ENCODE measurements around the gene MRC2. TPM values are rescaled to one million over a fixed set of nuclear protein-coding genes. Genes with fewer than 3 reads are reported as not detected.
A peak's percentile ranks its signal among the peaks of the same experiment; 100 is the strongest.

MRC2 gene
- total and polyA plus RNA-seq, 2 experiments from 2014 or later = 222 to 756 TPM

DNA sequence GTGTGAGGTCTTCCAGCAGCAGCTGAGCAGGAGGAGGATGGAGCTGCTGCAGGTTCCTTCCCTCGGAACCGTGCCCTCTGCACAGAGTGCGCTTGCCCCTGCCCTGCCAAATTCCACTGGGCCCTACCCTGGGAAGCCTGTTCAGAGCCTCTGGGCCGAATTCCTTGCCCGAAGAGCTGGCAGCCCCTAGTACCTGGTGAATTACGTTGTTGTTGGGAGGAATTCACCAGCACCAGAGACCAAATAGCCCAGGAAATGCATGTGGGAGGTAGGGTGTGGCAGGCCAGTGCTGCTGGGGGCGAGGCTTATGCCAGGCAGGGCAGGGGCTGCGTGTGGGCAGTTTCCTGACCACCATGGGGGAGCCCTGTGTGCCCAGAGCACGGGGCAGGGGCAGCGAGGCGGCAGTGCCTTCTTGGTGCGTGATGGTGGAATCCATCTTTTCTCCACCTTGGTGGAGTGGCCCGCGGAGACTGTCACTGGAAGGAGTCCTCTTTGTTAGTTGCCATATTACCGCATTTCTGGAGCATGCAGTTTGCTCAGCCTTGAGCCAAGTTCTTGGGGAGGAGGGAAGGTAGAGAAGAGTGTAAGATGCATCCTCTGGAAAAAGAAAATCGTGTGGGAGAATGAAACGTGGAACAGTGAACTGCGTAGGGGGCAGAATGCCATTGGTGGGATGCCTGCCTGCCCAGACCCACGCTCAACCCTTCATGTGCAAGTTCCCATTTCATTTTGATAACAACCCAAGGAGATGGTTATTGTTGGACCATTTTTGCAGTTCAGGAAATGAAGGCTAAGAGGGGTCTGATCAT, 2.3 kb downstream of the MRC2 start:
- Histone ChIP-seq H3K9me3 (ENCODE audit: low read depth) (no peaks in the 10 kb centered on the region), H3K27ac (peak overlapping the region; percentile 98), H3K4me3 (peak overlapping the region; percentile 88), H3F3A (ENCODE audit: insufficient read depth) (peaks cover 28% of the 10 kb centered on the region), H3K4me2 (ENCODE audit: unreplicated experiment) (peak overlapping the region; percentile 98), H3K36me3 (ENCODE audit: low read depth) (0 out of 2 replicates have a peak, but pooled peaks cover 4% of the 10 kb centered on the region), H3K9ac (peak overlapping the region; percentile 95), H3K79me2 (ENCODE audit: insufficient read depth) (peaks cover 84% of the 10 kb centered on the region), H4K20me1 (ENCODE audit: insufficient read depth) (no peaks in the 10 kb centered on the region; the same call in 1 of the 2 replicates), H3K9me2 (ENCODE audit: insufficient read depth) (no peaks in the 10 kb centered on the region), H3K27me3 (replicated peaks; ENCODE audit: insufficient read depth) (no peaks in the 10 kb centered on the region), H3K4me1 (ENCODE audit: insufficient read depth) (peaks cover 36% of the 10 kb centered on the region), H2AFZ (no peak overlapping the region)
- peak; percentile 56 for DNase-seq
- 15 to 21% methylated on average over 19 of the region's 19 CpGs for WGBS, 2 experiments (ENCODE audit: low coverage in 1 of 2, low lambda C conversion rate in 2 of 2, missing lambda C conversion rate in 2 of 2)
- in situ Hi-C loops (cut with MboI) = no loop called here
- no peak for TF ChIP-seq EZH2 (IDR thresholded peaks at IDR 0.05; ENCODE audit: insufficient read depth, poor library complexity, severe bottlenecking)
- TF ChIP-seq EZH2phosphoT487 (IDR thresholded peaks at IDR 0.05; ENCODE audit: insufficient read depth, low read depth) = no peak

DNA sequence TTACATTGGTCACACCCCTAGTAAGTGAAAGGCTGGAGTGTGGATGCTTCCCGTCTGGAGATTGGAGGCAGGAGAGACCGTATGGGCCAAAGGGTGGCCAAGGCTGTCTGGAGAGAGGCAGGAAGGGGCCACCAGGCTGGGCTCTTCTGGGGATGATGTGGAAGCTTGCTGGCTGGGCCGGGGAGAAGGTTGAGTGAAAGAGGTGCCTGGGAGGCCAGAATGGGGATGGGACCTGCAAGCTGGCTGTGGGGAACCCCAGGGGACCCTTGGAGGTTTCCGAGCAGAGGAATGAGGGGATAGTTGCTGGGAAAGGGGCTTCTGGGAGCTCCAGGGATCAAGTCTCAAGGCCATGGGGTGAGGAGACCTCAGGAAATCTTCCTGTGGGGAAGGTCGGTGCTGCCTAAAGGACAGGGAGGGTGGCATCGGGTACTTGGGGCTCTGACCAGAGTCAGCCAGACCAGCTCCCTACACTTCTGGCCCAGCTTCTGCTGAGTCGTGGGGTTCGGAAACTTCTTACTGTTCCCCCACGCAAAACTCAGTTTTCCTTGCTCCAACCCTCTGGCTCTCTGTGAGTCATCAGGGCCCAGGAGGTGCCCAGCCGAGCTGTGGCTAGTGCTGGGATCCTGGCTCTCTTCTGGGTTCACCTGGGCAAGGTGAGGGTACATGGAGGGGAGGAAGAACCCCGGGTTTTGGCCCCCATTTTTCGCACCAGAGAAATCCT, 3.1 kb downstream of the MRC2 start:
- Histone ChIP-seq H4K20me1 (ENCODE audit: insufficient read depth) (no peaks in the 10 kb centered on the region; the same call in 1 of the 2 replicates), H3K4me3 (peak overlapping the region; percentile 88), H3K36me3 (ENCODE audit: low read depth) (peaks cover 8% of the 10 kb centered on the region; the same call in 1 of the 2 replicates), H3K27me3 (replicated peaks; ENCODE audit: insufficient read depth) (no peaks in the 10 kb centered on the region), H2AFZ (no peak overlapping the region), H3K4me1 (ENCODE audit: insufficient read depth) (peaks cover 36% of the 10 kb centered on the region), H3K27ac (peak overlapping the region; percentile 98), H3K9ac (peak overlapping the region; percentile 95), H3K9me3 (ENCODE audit: low read depth) (no peaks in the 10 kb centered on the region), H3K79me2 (ENCODE audit: insufficient read depth) (peaks cover 88% of the 10 kb centered on the region), H3K9me2 (ENCODE audit: insufficient read depth) (no peaks in the 10 kb centered on the region), H3F3A (ENCODE audit: insufficient read depth) (peaks cover 28% of the 10 kb centered on the region), H3K4me2 (ENCODE audit: unreplicated experiment) (peak overlapping the region; percentile 98)
- in situ Hi-C loops (cut with MboI) = no loop called here
- DNase-seq = peak; percentile 81
- 39 to 49% methylated on average over 12 of the region's 12 CpGs for WGBS, 2 experiments (ENCODE audit: low coverage in 1 of 2, low lambda C conversion rate in 2 of 2, missing lambda C conversion rate in 2 of 2)
- TF ChIP-seq EZH2phosphoT487 (IDR thresholded peaks at IDR 0.05; ENCODE audit: insufficient read depth, low read depth) (no peak), EZH2 (IDR thresholded peaks at IDR 0.05; ENCODE audit: insufficient read depth, poor library complexity, severe bottlenecking) (no peak)

DNA sequence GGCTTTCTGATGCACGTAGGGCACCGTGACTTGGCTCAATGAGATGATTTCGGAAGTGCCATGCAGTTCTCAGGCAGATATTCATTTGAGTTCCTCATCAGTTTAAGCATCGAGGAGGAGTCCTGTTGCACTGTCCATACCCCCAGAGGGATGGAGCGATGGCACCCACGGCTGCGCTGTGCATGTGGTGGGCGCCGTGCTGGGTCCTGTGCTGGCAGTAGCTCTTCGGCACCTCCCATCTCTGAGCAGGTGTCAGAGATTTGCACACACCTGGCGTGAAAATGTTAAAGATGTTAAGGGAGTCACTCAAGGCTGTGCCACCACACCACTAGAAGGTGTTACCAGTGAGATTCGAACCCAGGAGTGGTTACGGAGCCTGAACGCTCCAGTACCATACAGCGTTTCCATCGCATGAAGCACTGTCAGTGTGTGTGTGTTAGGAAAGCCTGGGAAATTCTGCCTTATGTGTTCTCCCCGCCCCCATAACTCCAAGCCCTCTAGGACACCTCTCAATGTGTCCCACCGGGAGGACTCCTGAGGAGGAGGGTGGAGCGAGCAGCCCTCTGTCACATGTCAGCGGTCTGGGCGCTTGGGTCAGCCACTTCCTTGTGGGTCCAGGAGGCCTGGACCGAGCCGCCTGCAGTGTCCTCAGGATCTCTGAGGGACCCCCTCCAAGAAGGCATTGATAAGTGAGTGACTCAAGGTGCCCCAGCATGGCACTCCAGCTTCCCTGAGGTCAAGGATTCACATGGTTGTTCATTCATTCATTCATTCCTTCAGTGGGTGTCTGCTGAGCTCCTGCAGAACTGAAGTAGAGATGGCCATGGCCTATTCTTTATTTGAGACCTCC, 3.8 kb downstream of the MRC2 start:
- Histone ChIP-seq H3K4me3 (peak overlapping the region; percentile 88), H3K9ac (peak overlapping the region; percentile 95), H3K36me3 (ENCODE audit: low read depth) (peaks cover 8% of the 10 kb centered on the region; the same call in 1 of the 2 replicates), H3K27me3 (replicated peaks; ENCODE audit: insufficient read depth) (no peaks in the 10 kb centered on the region), H2AFZ (no peak overlapping the region), H3K9me3 (ENCODE audit: low read depth) (no peaks in the 10 kb centered on the region), H3K9me2 (ENCODE audit: insufficient read depth) (no peaks in the 10 kb centered on the region), H3K4me1 (ENCODE audit: insufficient read depth) (peaks cover 31% of the 10 kb centered on the region), H3K79me2 (ENCODE audit: insufficient read depth) (peaks cover 89% of the 10 kb centered on the region), H3K27ac (peak overlapping the region; percentile 98), H4K20me1 (ENCODE audit: insufficient read depth) (no peaks in the 10 kb centered on the region; the same call in 1 of the 2 replicates), H3K4me2 (ENCODE audit: unreplicated experiment) (peak overlapping the region; percentile 98), H3F3A (ENCODE audit: insufficient read depth) (peaks cover 22% of the 10 kb centered on the region)
- WGBS, 2 experiments (ENCODE audit: low coverage in 1 of 2, low lambda C conversion rate in 2 of 2, missing lambda C conversion rate in 2 of 2) = 91% methylated on average over 23 of the region's 23 CpGs
- in situ Hi-C loops (cut with MboI) = no loop called here
- no peak for DNase-seq
- TF ChIP-seq EZH2phosphoT487 (IDR thresholded peaks at IDR 0.05; ENCODE audit: insufficient read depth, low read depth) (no peak), EZH2 (IDR thresholded peaks at IDR 0.05; ENCODE audit: insufficient read depth, poor library complexity, severe bottlenecking) (no peak)

Data from GM23248 (cell line).